Stimulated activated CD4-positive, alpha-beta T cell treated with anti-CD3 and anti-CD28 coated beads, Interleukin-4, amount 100 ng/mL, for 48 hours (primary cell): ENCODE measurements around the gene ZFP14.
"Not testable (repeated sequence)": the region's sequence is repeated elsewhere in the genome, so short reads cannot be mapped to it uniquely, and the experiment has no call there.

Source experiments
- DNase-seq, 2 donors: peaks; one replicate each; pipeline ENCODE4 v3.0.0-alpha.2; 2020; ENCODE audit warnings: low read depth in 2 of 2

ZFP14 gene

GRCh38 chr19:36331353-36332228, 47.4 kb downstream of the ZFP14 start:
- peak; percentile 34 to 48 for DNase-seq

DNA sequence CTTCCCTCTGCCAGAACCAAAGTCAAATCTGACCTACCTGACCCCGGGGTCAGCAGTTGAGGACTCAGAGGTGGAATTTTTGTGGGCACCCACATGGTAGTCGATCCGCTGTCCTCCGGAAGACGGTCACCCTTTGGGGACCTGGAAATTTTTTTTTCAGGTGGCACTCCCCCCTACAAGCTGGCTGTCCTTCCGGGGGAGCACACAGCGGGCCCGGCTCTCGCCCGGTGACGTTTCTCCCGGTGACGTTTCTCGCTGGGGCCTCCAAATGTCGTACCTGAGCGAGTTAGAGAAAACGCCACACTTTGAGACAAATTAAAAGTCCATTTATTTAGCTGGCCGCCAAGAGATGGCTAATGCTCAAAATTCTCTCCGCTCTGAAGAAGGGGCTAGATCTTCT, 48.8 kb downstream of the ZFP14 start:
- DNase-seq: no peak

GRCh38 chr19:36329534-36329933, 49.5 kb downstream of the ZFP14 start:
- DNase-seq: not testable (repeated sequence)

DNA sequence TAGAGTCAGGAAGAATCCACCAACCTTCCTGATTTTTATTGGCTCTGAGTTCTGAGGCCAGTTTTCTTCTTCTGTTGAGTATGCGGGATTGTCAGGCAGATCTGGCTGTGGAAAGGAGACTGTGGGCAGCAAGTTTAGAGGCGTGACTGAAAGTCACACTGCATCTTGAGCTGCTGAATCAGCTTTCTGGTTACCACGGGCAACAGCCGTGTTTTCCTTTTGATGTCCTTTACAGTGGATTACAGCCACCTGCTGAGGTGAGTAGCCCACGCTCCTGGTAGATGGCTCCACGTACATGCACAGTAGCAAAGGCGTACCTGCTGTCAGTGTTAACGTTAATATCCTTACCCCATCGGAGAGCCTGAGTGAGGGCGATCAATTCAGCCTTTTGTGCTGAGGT, 52.4 kb downstream of the ZFP14 start:
- DNase-seq: not testable (repeated sequence)

DNA sequence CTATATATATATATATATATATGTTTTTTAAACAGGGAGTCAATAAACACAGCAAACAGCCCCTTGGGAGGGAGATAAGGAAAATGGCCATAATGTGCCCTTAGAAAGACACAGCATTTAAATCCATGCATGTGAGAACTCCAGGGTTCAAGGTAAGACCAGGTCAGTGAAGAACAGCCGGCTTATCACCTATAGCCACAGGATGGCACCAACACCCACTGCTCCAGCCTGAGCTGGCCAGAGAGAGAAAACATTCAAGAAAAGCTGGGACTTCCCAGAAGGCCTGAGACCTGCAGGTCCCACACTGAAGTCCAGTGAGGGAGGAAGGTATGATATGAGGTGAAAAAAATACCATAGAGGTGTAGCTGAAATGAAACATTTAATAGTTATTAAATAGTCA, 63.8 kb downstream of the ZFP14 start:
- not testable (repeated sequence) for DNase-seq

- not testable (repeated sequence) for DNase-seq
Measured at GRCh38 chr19:36314053-36314452, 64.9 kb downstream of the ZFP14 start.

- not testable (repeated sequence) for DNase-seq
Measured at GRCh38 chr19:36311098-36311760, 67.8 kb downstream of the ZFP14 start.

GRCh38 chr19:36310416-36310990, 68.5 kb downstream of the ZFP14 start:
- DNase-seq: not testable (repeated sequence)

DNA sequence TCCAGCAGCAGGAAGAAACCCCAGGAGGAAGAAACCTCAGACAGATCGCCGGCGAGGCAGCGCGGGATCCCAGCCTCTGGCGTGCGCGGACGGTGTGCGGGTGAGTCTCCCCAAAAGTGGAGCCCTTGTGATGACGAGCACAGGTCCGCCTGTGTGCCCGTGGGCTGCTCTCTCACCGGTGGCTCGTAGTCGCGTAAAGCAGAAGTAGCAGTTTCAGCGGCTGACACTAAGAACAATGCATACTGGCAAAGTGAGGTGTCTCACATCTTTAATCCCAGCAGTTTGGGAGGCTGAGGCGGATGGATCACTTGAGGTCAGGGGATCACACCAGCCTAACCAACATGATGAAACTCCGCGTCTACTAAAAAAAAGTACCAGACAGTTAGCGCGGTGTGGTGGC, 69.2 kb downstream of the ZFP14 start:
- not testable (repeated sequence) for DNase-seq

GRCh38 chr19:36309309-36309708, 69.7 kb downstream of the ZFP14 start:
- not testable (repeated sequence) for DNase-seq

GRCh38 chr19:36292317-36292716, 86.7 kb downstream of the ZFP14 start:
- DNase-seq: not testable (repeated sequence)
